ENCODE data around the gene TRPM5.
A peak's percentile ranks its signal among the peaks of the same experiment; 100 is the strongest.
"Not testable (repeated sequence)": the region's sequence is repeated elsewhere in the genome, so short reads cannot be mapped to it uniquely, and the experiment has no call there.

TRPM5 gene, protein sequence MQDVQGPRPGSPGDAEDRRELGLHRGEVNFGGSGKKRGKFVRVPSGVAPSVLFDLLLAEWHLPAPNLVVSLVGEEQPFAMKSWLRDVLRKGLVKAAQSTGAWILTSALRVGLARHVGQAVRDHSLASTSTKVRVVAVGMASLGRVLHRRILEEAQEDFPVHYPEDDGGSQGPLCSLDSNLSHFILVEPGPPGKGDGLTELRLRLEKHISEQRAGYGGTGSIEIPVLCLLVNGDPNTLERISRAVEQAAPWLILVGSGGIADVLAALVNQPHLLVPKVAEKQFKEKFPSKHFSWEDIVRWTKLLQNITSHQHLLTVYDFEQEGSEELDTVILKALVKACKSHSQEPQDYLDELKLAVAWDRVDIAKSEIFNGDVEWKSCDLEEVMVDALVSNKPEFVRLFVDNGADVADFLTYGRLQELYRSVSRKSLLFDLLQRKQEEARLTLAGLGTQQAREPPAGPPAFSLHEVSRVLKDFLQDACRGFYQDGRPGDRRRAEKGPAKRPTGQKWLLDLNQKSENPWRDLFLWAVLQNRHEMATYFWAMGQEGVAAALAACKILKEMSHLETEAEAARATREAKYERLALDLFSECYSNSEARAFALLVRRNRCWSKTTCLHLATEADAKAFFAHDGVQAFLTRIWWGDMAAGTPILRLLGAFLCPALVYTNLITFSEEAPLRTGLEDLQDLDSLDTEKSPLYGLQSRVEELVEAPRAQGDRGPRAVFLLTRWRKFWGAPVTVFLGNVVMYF (N-terminal part only)

DNA sequence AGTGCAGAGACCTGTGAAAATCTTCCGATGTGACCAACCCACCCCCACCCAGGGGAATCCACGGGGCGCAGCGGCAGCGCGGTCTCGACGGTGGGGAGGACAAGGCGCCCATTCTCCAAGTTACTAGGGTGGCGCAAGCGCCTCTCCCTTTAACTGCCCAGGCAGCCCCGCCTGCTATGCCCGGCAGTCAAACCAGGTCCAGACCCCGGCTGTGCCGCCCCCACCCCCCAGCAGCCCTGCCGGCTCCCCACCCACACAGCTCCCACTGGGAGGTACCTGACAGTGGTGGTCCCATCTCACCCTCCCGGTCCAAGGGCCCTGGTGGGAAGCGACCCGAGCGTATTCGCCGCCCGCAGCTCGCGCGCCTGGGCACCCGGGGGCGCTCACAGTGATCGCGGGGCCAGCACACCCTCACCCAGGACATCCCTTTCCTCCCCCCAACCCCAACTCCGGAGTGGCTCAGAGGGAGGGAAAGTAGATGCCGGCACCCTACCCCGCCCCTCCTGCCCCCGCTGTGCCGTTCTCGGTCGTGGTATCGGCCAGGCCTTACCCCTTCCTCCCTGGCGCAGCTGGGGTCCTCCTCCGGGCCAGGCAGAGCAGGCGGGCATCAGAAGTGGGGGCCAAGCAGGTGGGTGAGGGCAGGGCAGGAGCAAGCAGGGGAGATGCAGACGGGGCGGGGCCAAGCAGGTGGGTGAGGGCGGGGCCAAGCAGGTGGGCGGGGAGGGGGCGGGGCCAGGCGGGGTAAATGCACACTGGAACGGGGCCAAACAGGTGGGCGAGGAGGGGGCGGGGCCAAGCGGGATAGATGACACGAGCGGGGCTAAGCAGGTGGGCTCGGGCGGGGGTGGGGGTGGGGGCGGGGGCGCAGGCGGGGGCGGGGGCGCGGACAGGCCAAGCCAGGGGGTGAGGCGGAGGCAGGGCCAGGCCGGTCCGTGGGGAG, at the start of gene TRPM5:
TSS of gene TRPM5 (minus strand) at position 634 of the 940 bp plus-strand sequence. CDS start 21,478 bp downstream, outside the sequence.
- ATAC-seq: peak; percentile 57
- H3K4me3 Mint-ChIP-seq: peak within 1 kb of the TSS; percentile 92
- H3K27ac Mint-ChIP-seq: peak within 1 kb of the TSS; percentile 85
- H3K36me3 Mint-ChIP-seq: no peaks in the 10 kb centered on the region
- H3K27me3 Mint-ChIP-seq: no peaks in the 10 kb centered on the region
- peaks cover 54% of the 10 kb centered on the region for H3K4me1 Mint-ChIP-seq
- peaks cover 2% of the 10 kb centered on the region for H3K9me3 Mint-ChIP-seq

DNA sequence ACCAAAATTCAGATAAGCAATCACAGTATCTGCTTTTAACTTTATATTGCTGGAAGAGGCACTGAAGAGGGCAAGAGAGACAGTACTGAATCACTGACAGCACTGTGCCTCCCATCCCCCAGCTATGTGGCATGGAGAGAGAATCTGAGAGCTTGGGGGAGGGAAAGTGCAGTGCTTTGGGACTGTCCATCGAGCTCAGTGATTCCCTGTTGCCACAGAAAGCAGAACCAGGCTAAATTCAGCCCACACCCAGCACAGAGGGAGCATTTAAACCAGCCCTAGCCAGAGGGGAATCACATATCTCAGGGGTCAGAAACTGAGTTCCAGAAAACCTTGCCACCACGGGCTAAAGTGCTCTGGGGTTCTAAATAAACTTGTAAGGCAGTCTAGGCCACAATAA, 44.8 kb upstream of the TRPM5 start:
- no peak for ATAC-seq

DNA sequence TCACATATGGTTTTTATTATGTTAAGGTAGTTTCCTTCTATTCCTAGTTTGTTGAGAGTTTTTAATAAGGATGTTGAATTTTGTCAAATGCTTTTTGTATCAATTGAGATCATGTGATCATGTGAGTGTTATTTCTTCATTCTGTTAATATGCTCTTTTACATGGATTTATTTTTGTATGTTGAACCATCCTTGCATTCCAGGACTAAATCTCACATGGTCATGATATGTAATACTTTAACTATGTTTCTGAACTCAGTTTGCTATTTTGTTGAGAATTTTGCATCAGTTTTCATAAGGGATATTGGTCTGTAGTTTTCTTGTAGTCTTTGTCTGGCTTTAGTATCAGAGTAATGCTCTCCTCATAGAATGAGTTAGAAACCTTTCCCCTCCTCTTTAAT, 43.7 kb upstream of the TRPM5 start:
- H3K4me1 Mint-ChIP-seq: peaks cover 19% of the 10 kb centered on the region
- H3K9me3 Mint-ChIP-seq: peaks cover 33% of the 10 kb centered on the region
- ATAC-seq: no peak
- peaks cover 89% of the 10 kb centered on the region for H3K36me3 Mint-ChIP-seq
- no peak overlapping the region for H3K27ac Mint-ChIP-seq
- no peak overlapping the region for H3K4me3 Mint-ChIP-seq
- no peaks in the 10 kb centered on the region for H3K27me3 Mint-ChIP-seq

More for the DNA sequence above, 44.8 kb upstream of the TRPM5 start:
- H3K4me1 Mint-ChIP-seq: peaks cover 28% of the 10 kb centered on the region
- H3K9me3 Mint-ChIP-seq: peaks cover 39% of the 10 kb centered on the region
- H3K4me3 Mint-ChIP-seq: no peak overlapping the region
- H3K27me3 Mint-ChIP-seq: no peaks in the 10 kb centered on the region
- H3K36me3 Mint-ChIP-seq: peaks cover 91% of the 10 kb centered on the region
- no peak overlapping the region for H3K27ac Mint-ChIP-seq

DNA sequence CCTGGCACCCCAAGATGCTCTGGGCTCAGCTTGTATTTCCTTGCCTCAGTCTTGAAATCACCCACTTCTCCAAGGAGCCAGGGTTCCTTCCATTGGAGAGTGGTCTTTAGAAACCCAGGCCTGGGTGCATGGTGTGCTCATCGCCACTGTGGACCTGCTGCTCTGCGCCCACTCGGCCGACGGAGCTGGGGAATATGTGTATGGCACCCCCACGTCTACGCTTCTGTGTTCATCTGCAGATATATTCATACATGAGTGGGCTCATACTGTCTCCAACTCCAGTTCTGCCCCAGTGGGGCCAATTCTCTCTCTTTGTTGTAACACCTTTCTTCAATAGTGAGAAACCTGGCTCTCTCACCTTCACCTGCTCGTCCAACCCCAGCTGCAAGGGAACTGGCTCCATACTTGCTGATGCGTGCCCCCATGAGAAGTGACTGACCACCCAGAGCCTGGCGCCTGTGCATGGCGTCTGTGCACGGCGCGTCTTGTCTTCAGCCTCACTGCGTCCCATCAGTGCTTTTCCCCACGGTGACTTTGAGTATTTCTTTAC, 40.3 kb upstream of the TRPM5 start:
- ATAC-seq: no peak
- H3K27ac Mint-ChIP-seq: no peak overlapping the region
- peaks cover 30% of the 10 kb centered on the region for H3K9me3 Mint-ChIP-seq
- H3K27me3 Mint-ChIP-seq: no peaks in the 10 kb centered on the region
- H3K4me3 Mint-ChIP-seq: no peak overlapping the region
- H3K4me1 Mint-ChIP-seq: peaks cover 34% of the 10 kb centered on the region
- peaks cover 76% of the 10 kb centered on the region for H3K36me3 Mint-ChIP-seq

DNA sequence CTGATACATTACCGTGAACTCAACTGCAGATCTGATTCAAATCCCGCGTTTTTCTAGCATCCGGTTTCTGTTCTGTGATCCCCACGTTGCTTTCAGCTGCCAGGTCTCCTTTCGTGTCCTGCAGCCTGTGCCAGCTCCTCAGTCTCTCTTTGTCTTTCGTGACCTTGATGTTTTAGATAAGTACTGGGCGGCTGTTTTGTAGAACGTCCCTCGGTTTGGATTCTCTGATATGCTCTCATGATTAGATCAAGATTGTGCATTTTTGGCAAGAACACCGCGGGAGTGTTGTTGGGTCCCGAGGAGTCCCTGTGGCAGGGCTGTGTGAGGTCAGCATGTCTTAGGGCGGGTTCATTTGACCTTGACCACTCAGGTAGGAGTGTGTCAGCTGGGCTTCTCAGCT, 39.1 kb upstream of the TRPM5 start:
- Mint-ChIP-seq H3K27me3 (no peaks in the 10 kb centered on the region), H3K4me3 (no peak overlapping the region), H3K9me3 (peaks cover 32% of the 10 kb centered on the region), H3K36me3 (peaks cover 76% of the 10 kb centered on the region), H3K4me1 (peaks cover 26% of the 10 kb centered on the region), H3K27ac (no peak overlapping the region)
- no peak for ATAC-seq

DNA sequence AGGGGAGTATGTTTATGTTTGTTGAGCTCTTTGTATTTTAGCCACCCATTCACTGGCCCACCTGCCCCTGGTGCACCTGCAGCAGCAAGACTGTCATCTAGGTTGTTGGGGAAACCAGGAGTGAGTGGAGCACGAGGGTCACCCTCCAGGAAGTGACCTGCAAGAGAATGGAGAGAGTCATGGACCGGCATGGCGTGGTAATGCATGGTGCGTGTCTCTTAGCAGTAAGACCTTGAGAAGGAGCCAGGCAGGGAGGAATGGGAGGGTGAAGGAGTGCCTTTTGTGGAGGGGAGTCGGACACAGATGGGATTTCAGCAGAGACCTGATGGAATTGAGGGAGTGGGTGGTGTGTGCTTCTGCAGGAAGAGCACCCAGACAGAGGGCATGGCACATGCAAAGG, 38.4 kb upstream of the TRPM5 start:
- Mint-ChIP-seq H3K9me3 (peaks cover 30% of the 10 kb centered on the region), H3K36me3 (peaks cover 76% of the 10 kb centered on the region), H3K27ac (no peak overlapping the region), H3K4me1 (peaks cover 26% of the 10 kb centered on the region), H3K27me3 (no peaks in the 10 kb centered on the region), H3K4me3 (no peak overlapping the region)
- no peak for ATAC-seq

DNA sequence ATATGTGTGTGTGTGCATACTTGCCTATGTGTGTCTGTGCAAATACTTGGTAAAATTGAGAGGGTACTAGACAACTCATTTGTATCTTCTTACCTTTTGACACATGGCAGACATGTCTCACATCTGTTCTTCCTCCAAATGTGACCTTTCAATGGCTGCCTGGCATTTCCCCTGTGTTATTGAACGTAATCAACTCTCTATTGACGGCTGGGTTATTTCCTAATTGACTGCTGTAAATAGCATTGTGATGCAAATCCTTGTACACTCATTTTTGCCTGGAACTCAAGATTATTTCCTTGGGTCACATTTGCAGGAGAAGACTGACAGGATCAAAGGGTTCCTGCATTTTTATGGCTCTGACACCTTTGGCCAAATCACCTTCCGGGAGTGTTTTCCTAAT, 37.9 kb upstream of the TRPM5 start:
- peak; percentile 27 for ATAC-seq
- no peak overlapping the region for H3K27ac Mint-ChIP-seq
- H3K36me3 Mint-ChIP-seq: peaks cover 79% of the 10 kb centered on the region
- H3K4me1 Mint-ChIP-seq: peaks cover 26% of the 10 kb centered on the region
- peaks cover 30% of the 10 kb centered on the region for H3K9me3 Mint-ChIP-seq
- H3K27me3 Mint-ChIP-seq: no peaks in the 10 kb centered on the region
- no peak overlapping the region for H3K4me3 Mint-ChIP-seq

DNA sequence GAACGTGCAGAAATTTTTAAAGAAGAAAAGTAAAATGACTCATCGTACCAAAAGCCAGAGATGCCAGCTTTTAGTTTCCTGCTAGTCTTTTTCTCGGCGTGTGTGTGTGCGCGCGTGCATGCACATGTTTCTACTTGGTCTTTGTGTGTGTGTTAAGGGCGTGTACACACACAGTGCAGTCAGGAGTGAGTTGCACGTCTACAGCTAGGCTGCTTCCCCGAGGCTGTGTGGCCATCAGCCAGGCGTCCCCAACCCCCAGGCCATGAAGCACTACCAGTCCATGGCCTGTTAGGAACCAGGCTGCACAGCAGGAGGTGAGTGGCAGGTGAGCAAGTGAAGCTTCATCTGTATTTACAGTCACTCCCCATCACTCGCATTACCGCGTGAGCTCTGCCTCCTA, 36.9 kb upstream of the TRPM5 start:
- Mint-ChIP-seq H3K36me3 (peaks cover 76% of the 10 kb centered on the region), H3K9me3 (peaks cover 28% of the 10 kb centered on the region), H3K27me3 (no peaks in the 10 kb centered on the region), H3K4me3 (no peak overlapping the region), H3K4me1 (peaks cover 26% of the 10 kb centered on the region), H3K27ac (no peak overlapping the region)
- no peak for ATAC-seq

DNA sequence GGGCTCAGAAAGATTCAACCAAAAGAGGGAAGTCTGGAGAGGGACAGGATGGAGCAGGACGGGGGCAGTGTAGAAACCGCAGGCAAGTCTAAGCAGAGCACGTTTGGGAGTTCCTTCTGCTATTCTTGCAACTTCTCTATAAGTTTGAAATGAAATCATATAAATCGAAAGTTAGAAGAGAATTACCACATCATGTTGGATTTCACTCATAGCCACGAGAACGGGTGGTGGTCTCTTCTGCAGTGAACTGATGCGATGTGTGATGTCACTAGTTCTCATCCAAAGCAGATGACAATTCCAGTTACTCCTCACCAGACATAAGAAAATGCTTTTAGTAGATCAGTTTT, 36.5 kb upstream of the TRPM5 start:
- Mint-ChIP-seq H3K4me1 (peaks cover 26% of the 10 kb centered on the region), H3K36me3 (peaks cover 72% of the 10 kb centered on the region), H3K27ac (peak overlapping the region; percentile 17), H3K4me3 (no peak overlapping the region), H3K9me3 (peaks cover 28% of the 10 kb centered on the region), H3K27me3 (no peaks in the 10 kb centered on the region)
- peak; percentile 54 for ATAC-seq

DNA sequence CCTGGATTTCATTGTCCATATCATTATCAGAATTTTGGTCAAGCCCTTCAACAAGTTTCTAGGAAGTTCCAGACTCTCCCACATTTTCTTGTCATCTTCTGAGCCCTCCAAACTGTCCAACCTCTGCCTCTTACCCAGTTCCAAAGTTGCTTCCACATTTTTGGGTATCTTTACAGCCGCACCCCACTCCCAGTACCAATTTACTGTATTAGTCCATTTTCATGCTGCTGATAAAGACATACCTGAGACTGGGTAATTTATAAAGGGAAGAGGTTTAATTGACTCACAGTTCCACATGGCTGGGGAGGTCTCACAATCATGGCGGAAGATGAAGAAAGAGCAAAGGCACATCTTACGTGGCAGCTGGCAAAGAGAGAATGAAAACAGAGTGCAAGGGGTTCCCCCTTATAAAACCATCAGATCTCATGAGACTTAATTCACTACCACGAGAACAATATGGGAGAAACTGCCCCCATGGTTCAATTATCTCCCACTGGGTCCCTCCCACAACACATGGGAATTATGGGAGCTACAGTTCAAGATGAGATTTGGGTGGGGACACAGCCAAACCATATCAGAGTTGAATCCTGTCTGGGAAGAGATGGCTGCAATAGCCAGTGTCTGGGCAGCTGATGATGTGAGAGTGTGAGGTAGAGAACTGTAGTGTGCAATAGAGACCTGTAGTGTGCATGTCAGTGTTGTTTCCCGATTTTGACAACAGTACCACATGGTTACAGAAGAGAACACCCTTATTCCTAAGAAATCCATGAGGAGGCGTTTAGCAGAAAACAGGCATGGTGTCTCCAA, 36.0 kb upstream of the TRPM5 start:
- not testable (repeated sequence) for ATAC-seq, H3K27me3 Mint-ChIP-seq, H3K4me3 Mint-ChIP-seq
- Mint-ChIP-seq H3K4me1 (peaks cover 31% of the 10 kb centered on the region), H3K27ac (peak overlapping the region; percentile 17), H3K9me3 (peaks cover 24% of the 10 kb centered on the region), H3K36me3 (peaks cover 72% of the 10 kb centered on the region)

DNA sequence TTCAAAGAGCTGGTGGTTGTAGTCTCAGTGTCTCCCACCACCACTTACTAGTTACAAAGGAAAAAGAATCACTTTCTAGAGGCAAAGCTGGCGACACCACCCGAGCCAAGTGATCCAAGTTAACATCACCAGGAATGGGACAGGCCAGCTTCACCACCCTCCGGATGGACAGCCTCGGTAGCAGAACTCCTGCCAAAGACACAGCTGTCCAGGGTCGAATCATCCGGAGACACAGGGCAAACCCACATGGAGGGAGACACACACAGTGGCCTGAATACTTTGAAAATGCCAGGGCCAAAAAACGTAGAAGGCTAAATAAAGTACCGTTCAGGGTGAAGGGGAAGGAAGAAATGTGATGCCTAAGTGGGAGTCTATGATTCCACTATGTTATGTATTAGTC, 33.6 kb upstream of the TRPM5 start:
- Mint-ChIP-seq H3K9me3 (peaks cover 24% of the 10 kb centered on the region), H3K4me1 (peaks cover 36% of the 10 kb centered on the region), H3K27ac (no peak overlapping the region), H3K4me3 (no peak overlapping the region), H3K27me3 (no peaks in the 10 kb centered on the region), H3K36me3 (peaks cover 63% of the 10 kb centered on the region)
- ATAC-seq: no peak

DNA sequence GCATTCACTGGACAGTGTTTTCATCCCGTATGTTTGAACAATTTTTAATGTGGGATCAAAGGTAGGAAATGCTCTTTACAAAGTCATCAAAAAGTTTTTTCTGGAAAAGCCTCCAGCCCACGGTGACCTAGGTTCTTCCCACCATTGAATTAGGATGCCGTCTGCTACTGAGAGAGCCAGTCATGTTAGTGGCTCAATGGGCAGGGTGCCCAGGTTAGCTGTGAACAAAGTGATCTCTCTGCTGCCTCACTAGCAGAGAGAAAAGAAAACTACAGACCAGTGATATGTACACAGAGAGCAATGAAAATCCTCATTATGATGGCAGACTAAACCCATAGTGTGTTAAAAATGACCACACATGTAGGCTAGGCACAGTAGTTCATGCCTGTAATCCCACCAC, 32.9 kb upstream of the TRPM5 start:
- no peak for ATAC-seq
- H3K4me1 Mint-ChIP-seq: peaks cover 38% of the 10 kb centered on the region
- peaks cover 24% of the 10 kb centered on the region for H3K9me3 Mint-ChIP-seq

DNA sequence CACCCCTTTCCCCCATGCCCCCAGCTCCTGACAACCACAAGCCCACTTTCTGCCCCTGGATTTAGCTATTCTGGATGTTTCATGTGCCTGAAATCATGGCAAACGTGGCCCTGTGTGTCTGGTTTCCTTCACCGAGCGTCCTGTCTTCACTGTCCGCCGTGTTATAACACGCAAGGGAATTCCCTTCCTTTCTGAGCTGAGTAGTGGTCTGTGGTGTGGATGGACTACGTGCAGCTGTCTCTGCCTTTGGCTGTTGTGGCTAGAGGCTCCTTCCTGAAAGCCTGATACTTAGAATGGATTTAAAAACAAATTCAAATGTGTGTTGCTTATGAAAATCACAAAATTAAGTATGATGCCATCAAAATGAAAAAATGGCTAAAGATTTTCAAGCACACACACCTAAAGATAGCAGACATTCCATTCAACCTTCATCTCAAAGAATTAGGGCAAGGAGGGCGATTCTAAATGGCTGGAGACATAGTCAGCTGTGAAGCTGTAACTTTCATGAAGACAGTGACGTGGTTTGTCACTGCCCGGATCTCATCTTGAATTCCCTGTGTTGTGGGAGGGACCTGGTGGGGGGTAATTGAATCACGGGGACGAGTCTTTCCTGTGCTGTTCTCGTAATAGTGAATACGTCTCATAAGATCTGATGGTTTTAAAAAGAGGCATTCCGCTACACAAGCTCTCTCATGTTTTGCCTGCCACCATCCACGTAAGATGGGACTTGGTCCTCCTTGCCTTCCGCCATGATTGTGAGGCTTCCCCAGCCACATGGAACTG, 31.0 kb upstream of the TRPM5 start:
- Mint-ChIP-seq H3K9me3 (peaks cover 19% of the 10 kb centered on the region), H3K4me1 (peaks cover 35% of the 10 kb centered on the region), H3K4me3 (no peak overlapping the region), H3K36me3 (peaks cover 53% of the 10 kb centered on the region), H3K27ac (no peak overlapping the region), H3K27me3 (no peaks in the 10 kb centered on the region)
- no peak for ATAC-seq

More for the DNA sequence above, 32.9 kb upstream of the TRPM5 start:
- Mint-ChIP-seq H3K4me3 (no peak overlapping the region), H3K27ac (no peak overlapping the region), H3K36me3 (peaks cover 58% of the 10 kb centered on the region), H3K27me3 (no peaks in the 10 kb centered on the region)

Data from stimulated activated memory B cell treated with anti-CD40 and anti-IgM and Interleukin-4, amounts not matched to agents 10 μg/mL and 1 μg/mL and 100 μg/mL, for 72 hours (primary cell).